ENCODE measurements around the gene KDM6A. TPM values are rescaled to one million over a fixed set of nuclear protein-coding genes. Genes with fewer than 3 reads are reported as not detected.

KDM6A gene
- total RNA-seq, 6 experiments from 2014 or later, result 7.1 to 20.9 (median 15.7) TPM

DNA sequence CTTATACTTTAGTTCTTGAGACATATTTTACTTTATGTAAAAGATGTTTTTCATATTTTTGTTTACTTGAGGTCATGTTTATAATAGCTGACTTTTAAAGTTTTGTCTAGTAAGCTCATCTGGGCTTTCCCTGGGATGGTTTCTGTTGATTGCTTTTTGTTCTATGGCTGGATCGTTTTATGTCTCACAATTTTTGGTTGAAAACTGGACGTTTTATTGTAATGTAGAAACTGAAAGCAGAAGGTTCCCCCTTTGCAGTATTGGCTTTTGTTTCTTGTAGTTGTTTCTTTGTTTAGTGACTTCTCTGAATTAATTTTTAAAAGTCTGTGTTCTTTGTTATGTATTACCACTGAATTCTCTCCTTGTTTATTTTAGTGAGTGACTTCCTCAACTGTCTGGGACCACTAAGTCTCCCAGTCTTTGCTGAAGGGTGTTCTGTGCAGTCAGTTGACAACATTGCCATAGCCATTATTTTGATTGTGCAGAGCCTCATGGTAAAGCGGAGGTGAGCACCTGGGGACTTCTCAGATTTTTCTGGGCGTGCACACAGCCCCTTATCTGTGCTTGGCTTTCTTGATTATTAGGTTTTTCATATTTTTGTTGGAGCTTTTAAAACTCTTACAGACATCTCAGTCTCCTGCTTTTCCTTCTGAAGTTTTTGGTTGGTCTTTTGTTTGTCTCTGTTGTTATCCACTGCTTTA, 31.0 kb downstream of the KDM6A start:
- no peaks in the 10 kb centered on the region for H3K36me3 ChIP-seq
- no peak overlapping the region for H3K4me3 ChIP-seq
- TF ChIP-seq POLR2A (IDR thresholded peaks at IDR 0.05), result no peak
- H3K27me3 ChIP-seq, result no peaks in the 10 kb centered on the region
- peaks cover 1 to 63% (median 4%) of the 10 kb centered on the region in 4 donors for H3K4me1 ChIP-seq
- intact Hi-C loops (cut with DNase I), result no loop called here
- H3K9me3 ChIP-seq, result no peaks in the 10 kb centered on the region
- ATAC-seq, result no peak
- DNase-seq, result no peak
- WGBS (ENCODE audit: insufficient coverage, low coverage, low lambda C conversion rate, missing lambda C conversion rate), result 50% methylated on average over 4 of the region's 4 CpGs
- H3K27ac ChIP-seq, result no peak overlapping the region

DNA sequence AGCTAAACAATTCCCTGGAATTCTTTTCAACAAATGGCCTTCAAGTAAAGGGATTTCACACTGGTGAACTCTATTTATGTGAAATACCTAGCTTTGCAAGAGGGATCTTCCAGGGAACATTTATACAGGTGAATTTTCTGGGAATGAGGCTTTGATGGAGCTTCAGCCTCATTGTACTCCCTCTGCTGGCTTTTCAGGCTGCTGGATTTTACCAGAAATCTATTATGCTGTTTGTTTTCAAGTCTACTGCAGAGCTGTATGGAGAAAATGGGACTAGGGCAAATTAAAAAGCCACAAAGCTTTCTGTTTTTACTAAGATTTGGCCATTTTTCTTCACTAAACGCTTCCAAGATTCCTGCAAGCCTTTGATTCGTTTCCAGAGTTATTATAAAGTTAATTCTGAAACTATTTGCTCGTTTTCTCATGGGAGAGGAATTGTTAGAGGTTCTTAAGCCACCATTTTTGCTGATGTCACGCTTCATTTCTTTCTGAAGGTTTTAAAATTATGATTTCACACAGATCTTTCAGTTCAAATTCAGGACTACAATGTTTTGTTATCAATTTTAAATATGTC, 31.6 kb downstream of the KDM6A start:
- no peaks in the 10 kb centered on the region for H3K27me3 ChIP-seq
- no peak for DNase-seq
- TF ChIP-seq POLR2A (IDR thresholded peaks at IDR 0.05), result no peak
- TF ChIP-seq, protein P1, sequence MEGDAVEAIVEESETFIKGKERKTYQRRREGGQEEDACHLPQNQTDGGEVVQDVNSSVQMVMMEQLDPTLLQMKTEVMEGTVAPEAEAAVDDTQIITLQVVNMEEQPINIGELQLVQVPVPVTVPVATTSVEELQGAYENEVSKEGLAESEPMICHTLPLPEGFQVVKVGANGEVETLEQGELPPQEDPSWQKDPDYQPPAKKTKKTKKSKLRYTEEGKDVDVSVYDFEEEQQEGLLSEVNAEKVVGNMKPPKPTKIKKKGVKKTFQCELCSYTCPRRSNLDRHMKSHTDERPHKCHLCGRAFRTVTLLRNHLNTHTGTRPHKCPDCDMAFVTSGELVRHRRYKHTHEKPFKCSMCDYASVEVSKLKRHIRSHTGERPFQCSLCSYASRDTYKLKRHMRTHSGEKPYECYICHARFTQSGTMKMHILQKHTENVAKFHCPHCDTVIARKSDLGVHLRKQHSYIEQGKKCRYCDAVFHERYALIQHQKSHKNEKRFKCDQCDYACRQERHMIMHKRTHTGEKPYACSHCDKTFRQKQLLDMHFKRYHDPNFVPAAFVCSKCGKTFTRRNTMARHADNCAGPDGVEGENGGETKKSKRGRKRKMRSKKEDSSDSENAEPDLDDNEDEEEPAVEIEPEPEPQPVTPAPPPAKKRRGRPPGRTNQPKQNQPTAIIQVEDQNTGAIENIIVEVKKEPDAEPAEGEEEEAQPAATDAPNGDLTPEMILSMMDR (IDR thresholded peaks at IDR 0.05), result peak in 3 of 4 donors; percentile 21 to 30 (median 22)
- peak in 3 of 4 donors; percentile 37 to 54 (median 43) for ATAC-seq
- H3K36me3 ChIP-seq, result no peaks in the 10 kb centered on the region
- H3K4me1 ChIP-seq, result peaks cover 0 to 61% (median 4%) of the 10 kb centered on the region in 4 donors
- H3K27ac ChIP-seq, result no peak overlapping the region
- WGBS (ENCODE audit: insufficient coverage, low coverage, low lambda C conversion rate, missing lambda C conversion rate), result 63% methylated on average over 4 of the region's 4 CpGs
- no peak overlapping the region for H3K4me3 ChIP-seq
- intact Hi-C loops (cut with DNase I), result no loop called here
- H3K9me3 ChIP-seq, result no peaks in the 10 kb centered on the region

DNA sequence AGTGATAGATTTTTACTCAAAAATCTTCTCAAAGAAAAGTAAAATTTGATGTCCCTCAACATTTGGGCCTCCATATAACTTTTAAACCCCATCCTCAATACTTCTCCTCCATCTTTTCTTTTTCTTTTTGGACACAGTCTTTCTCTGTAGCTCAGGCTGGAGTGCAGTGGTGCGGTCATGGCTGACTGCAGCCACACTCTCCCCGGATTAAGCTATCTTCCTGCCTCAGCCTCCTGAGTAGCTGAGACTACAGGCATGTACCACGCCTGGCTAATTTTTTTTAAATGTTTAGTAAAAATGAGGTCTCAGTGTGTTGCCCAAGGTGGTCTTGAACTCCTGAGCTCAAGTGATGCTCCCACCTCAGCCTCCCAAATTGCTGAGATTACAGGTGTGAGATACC, 33.1 kb downstream of the KDM6A start:
- H3K4me1 ChIP-seq, result peaks cover 0 to 53% (median 6%) of the 10 kb centered on the region in 4 donors
- WGBS (ENCODE audit: insufficient coverage, low coverage, low lambda C conversion rate, missing lambda C conversion rate), result 100% methylated on average over 3 of the region's 3 CpGs
- no peaks in the 10 kb centered on the region for H3K36me3 ChIP-seq
- TF ChIP-seq, protein P1 (IDR thresholded peaks at IDR 0.05), result no peak
- DNase-seq, result no peak
- H3K4me3 ChIP-seq, result no peak overlapping the region
- no peak for ATAC-seq
- H3K9me3 ChIP-seq, result no peaks in the 10 kb centered on the region
- intact Hi-C loops (cut with DNase I), result no loop called here
- H3K27ac ChIP-seq, result no peak overlapping the region
- no peaks in the 10 kb centered on the region for H3K27me3 ChIP-seq

DNA sequence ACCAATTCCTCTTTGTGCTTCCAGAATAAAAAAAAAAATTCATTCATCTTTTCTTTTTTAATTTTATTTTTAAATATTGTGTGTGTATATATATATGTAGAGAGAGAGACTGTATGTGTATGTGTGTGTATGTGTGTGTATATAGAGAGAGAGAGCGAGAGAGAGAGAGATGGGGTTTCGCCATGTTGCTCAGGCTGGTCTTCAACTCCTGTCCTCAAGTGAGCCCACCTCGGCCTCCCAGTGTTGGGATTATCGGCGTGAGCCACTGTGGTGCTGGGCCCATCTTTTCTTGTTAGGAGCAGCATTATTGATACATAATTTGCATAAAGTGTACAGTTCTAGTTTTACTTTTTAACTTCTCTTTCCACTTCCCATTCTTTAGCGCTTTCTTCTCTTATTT, 33.6 kb downstream of the KDM6A start:
- Histone ChIP-seq H3K9me3 (no peaks in the 10 kb centered on the region), H3K4me1 (peaks cover 0 to 53% (median 6%) of the 10 kb centered on the region in 4 donors), H3K27me3 (no peaks in the 10 kb centered on the region), H3K27ac (no peak overlapping the region), H3K36me3 (no peaks in the 10 kb centered on the region), H3K4me3 (no peak overlapping the region)
- WGBS (ENCODE audit: insufficient coverage, low coverage, low lambda C conversion rate, missing lambda C conversion rate), result 90% methylated on average over 6 of the region's 6 CpGs
- intact Hi-C loops (cut with DNase I), result no loop called here
- DNase-seq, result no peak
- no peak for ATAC-seq
- TF ChIP-seq, protein P1 (IDR thresholded peaks at IDR 0.05), result no peak
- TF ChIP-seq POLR2A (IDR thresholded peaks at IDR 0.05), result no peak

DNA sequence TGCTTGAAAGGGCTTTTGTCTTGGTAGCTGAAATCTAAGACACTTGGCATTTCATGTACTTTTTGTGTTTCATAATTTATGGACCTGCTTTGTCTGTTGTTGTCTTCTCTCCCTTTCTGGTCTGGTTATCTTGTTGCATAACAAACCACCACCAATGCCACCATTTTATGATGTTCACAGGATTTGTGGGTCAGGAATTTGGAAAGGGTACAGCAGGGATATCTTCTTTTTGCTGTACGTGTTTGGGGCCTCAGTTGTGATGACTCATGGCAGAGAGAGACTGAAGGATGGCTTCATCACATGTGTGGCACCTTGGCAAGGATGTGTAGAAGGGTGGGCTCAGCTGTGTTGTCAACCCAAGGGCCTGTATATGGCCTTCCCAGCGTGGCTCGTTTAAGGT, 35.2 kb downstream of the KDM6A start:
- H3K4me1 ChIP-seq, result peaks cover 0 to 65% (median 11%) of the 10 kb centered on the region in 4 donors

More for the DNA sequence above, 35.2 kb downstream of the KDM6A start:
- Histone ChIP-seq H3K4me3 (no peak overlapping the region), H3K9me3 (no peaks in the 10 kb centered on the region), H3K36me3 (no peaks in the 10 kb centered on the region), H3K27ac (peak overlapping the region in 1 of 3 donors; percentile 1), H3K27me3 (no peaks in the 10 kb centered on the region)
- DNase-seq (no peak), ATAC-seq (peak in 1 of 4 donors; percentile 26)
- 33% methylated on average over 1 of the region's 3 CpGs for WGBS (ENCODE audit: insufficient coverage, low coverage, low lambda C conversion rate, missing lambda C conversion rate)
- no peak for TF ChIP-seq POLR2A (IDR thresholded peaks at IDR 0.05)
- TF ChIP-seq, protein P1 (IDR thresholded peaks at IDR 0.05), result no peak
- intact Hi-C loops (cut with DNase I), result no loop called here

Measured in right lobe of liver (tissue), 6 donors.